Mucosa of stomach (tissue), 1 donor: ENCODE measurements around the gene MTFMT.
"Not testable (repeated sequence)": the region's sequence is repeated elsewhere in the genome, so short reads cannot be mapped to it uniquely, and the experiment has no call there.

Source experiments
- H3K27me3 ChIP-seq: one replicate; pipeline ENCODE4 v1.7.0; 2013; ENCODE audit warnings: mild to moderate bottlenecking, low read length; ENCODE audit not compliant: control insufficient read depth, insufficient read depth
- H3K36me3 ChIP-seq: one replicate; pipeline ENCODE4 v1.7.0; 2013; ENCODE audit warnings: low read length; ENCODE audit not compliant: control insufficient read depth, insufficient read depth
- H3K4me1 ChIP-seq: one replicate; pipeline ENCODE4 v1.7.0; 2013; ENCODE audit warnings: mild to moderate bottlenecking, low read length; ENCODE audit not compliant: control insufficient read depth, insufficient read depth
- H3K4me3 ChIP-seq: one replicate; pipeline ENCODE4 v1.7.0; 2013; ENCODE audit warnings: low read length
- H3K9ac ChIP-seq: one replicate; pipeline ENCODE4 v1.7.0; 2013; ENCODE audit warnings: mild to moderate bottlenecking, low read length, moderate library complexity
- H3K9me3 ChIP-seq: one replicate; pipeline ENCODE4 v1.7.0; 2013; ENCODE audit warnings: mild to moderate bottlenecking, low read length, moderate library complexity; ENCODE audit not compliant: control insufficient read depth
- donor health status: Pancreatic carcinoma.

MTFMT gene

DNA sequence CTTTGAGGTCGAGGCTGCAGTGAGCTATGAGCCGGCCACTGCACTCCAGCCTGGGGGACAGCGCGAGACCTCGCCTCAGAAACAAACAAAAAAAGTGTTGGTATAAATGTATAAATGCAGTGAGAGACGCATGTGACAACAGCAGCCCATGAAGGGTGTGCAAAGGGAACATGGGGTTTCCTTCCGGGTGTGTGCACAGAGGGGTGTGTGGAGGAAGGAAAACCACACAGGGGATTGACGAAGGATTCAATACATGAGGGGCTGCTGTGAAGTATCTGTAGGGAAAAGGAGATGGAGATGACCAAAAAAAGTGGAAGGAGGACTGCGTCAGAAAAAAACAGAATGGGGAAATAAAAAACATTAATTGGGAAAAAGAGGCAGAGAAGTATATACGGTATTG, 1.1 kb downstream of the MTFMT start:
- H3K4me1 ChIP-seq: no peaks in the 10 kb centered on the region
- no peaks in the 10 kb centered on the region for H3K27me3 ChIP-seq
- no peaks in the 10 kb centered on the region for H3K36me3 ChIP-seq
- peak overlapping the region; percentile 80 for H3K4me3 ChIP-seq
- no peak overlapping the region for H3K9ac ChIP-seq
- H3K9me3 ChIP-seq: no peaks in the 10 kb centered on the region

GRCh38 chr15:65027593-65027992, 1.8 kb downstream of the MTFMT start:
- no peaks in the 10 kb centered on the region for H3K27me3 ChIP-seq
- no peaks in the 10 kb centered on the region for H3K36me3 ChIP-seq
- H3K4me1 ChIP-seq: no peaks in the 10 kb centered on the region
- H3K9ac ChIP-seq: no peak overlapping the region
- no peak overlapping the region for H3K4me3 ChIP-seq
- H3K9me3 ChIP-seq: no peaks in the 10 kb centered on the region

- no peaks in the 10 kb centered on the region for H3K27me3 ChIP-seq
- H3K4me3 ChIP-seq: no peak overlapping the region
- peaks cover 6% of the 10 kb centered on the region for H3K4me1 ChIP-seq
- no peak overlapping the region for H3K9ac ChIP-seq
- no peaks in the 10 kb centered on the region for H3K9me3 ChIP-seq
- H3K36me3 ChIP-seq: no peaks in the 10 kb centered on the region
These were observed 2.7 kb downstream of the MTFMT start for GRCh38 chr15:65026756-65027155.

DNA sequence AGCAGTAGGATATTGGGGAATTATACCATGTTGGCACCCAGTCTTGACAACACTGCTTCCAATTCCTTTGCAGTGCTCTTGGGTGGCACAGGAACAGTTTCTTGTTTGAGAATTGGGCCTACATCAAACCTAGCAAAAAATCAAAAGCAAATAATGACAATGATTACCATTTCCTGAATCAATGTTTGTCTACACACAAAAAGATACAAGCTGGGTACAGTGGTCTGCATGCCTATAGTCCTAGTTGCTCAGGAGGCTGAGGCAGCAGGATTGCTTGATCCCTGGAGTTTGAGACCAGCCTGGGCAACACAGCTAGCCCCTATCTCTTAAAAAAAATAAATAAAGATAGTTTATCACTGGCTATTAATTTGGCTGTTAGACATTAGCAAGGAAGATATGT, 8.0 kb downstream of the MTFMT start:
- H3K27me3 ChIP-seq: no peaks in the 10 kb centered on the region
- H3K9me3 ChIP-seq: no peaks in the 10 kb centered on the region
- H3K9ac ChIP-seq: no peak overlapping the region
- H3K36me3 ChIP-seq: no peaks in the 10 kb centered on the region
- peaks cover 12% of the 10 kb centered on the region for H3K4me1 ChIP-seq
- no peak overlapping the region for H3K4me3 ChIP-seq

- Histone ChIP-seq H3K9me3 (no peaks in the 10 kb centered on the region), H3K36me3 (no peaks in the 10 kb centered on the region), H3K4me3 (no peak overlapping the region), H3K27me3 (no peaks in the 10 kb centered on the region), H3K4me1 (peaks cover 12% of the 10 kb centered on the region), H3K9ac (no peak overlapping the region)
These were observed 9.0 kb downstream of the MTFMT start for GRCh38 chr15:65020419-65020818.

DNA sequence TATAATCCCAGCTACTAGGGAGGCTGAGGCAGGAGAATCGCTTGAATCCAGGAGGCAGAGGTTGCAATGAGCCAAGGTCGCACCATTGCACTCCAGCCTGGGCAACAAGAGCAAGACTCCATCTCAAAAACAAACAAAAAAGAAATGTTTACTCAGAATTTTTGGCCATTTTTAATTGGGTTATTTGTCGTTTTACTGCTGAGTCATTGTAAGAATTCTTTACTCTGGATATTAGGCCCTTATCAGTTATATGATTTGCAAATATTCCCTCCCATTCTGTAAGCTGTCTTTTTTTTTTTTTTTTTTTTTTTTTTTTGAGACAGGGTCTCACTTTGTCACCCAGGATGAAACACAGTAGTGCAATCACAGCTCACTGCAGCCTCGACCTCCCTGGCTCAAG, 18.2 kb downstream of the MTFMT start:
- H3K4me1 ChIP-seq, H3K36me3 ChIP-seq, H3K9me3 ChIP-seq, H3K4me3 ChIP-seq, H3K27me3 ChIP-seq, H3K9ac ChIP-seq: not testable (repeated sequence)

- no peaks in the 10 kb centered on the region for H3K36me3 ChIP-seq
These were observed 20.5 kb downstream of the MTFMT start for GRCh38 chr15:65008983-65009382.

GRCh38 chr15:65006876-65007275, 22.6 kb downstream of the MTFMT start:
- Histone ChIP-seq H3K36me3 (no peaks in the 10 kb centered on the region), H3K9ac (no peak overlapping the region), H3K27me3 (no peaks in the 10 kb centered on the region), H3K4me3 (no peak overlapping the region), H3K9me3 (no peaks in the 10 kb centered on the region), H3K4me1 (no peaks in the 10 kb centered on the region)

More at GRCh38 chr15:65008983-65009382, 20.5 kb downstream of the MTFMT start:
- no peaks in the 10 kb centered on the region for H3K4me1 ChIP-seq
- H3K9me3 ChIP-seq: no peaks in the 10 kb centered on the region
- H3K4me3 ChIP-seq: no peak overlapping the region
- no peaks in the 10 kb centered on the region for H3K27me3 ChIP-seq
- H3K9ac ChIP-seq: no peak overlapping the region

- no peaks in the 10 kb centered on the region for H3K27me3 ChIP-seq
- no peaks in the 10 kb centered on the region for H3K36me3 ChIP-seq
- no peak overlapping the region for H3K4me3 ChIP-seq
These were observed 24.4 kb downstream of the MTFMT start for GRCh38 chr15:65004993-65005392.

DNA sequence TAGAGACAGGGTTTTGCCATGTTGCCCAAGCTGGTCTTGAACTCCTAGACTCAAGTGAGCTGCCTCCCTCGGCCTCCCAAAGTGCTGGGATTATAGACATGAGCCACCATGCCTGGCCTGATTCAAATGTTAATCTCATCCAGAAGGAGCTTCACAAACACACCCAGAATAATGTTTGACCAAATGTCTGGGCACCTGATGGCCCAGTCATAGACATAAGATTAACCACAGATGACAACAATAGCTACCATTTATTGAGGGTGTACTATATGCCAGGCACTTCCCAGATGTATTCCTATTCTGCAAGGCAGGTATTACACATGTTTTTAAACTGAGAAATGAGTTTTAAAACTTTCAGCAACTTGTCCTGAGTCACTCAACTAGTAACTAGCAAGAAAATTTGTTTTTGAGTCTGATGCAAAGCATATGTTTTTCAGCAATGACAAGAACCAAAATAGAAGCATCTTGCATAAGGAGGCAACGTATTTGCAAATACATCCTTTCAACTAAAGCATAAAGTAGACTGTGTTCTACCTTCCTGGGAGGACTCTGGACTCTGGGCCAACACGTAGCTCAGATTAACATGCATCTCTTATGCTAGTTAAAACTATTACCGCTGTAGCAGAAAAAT, 31.6 kb downstream of the MTFMT start:
- H3K27me3 ChIP-seq: no peaks in the 10 kb centered on the region
- H3K36me3 ChIP-seq: no peaks in the 10 kb centered on the region
- H3K9me3 ChIP-seq: no peaks in the 10 kb centered on the region
- H3K4me1 ChIP-seq: no peaks in the 10 kb centered on the region
- no peak overlapping the region for H3K4me3 ChIP-seq
- H3K9ac ChIP-seq: no peak overlapping the region

More at GRCh38 chr15:65004993-65005392, 24.4 kb downstream of the MTFMT start:
- Histone ChIP-seq H3K9ac (no peak overlapping the region), H3K4me1 (no peaks in the 10 kb centered on the region), H3K9me3 (no peaks in the 10 kb centered on the region)

DNA sequence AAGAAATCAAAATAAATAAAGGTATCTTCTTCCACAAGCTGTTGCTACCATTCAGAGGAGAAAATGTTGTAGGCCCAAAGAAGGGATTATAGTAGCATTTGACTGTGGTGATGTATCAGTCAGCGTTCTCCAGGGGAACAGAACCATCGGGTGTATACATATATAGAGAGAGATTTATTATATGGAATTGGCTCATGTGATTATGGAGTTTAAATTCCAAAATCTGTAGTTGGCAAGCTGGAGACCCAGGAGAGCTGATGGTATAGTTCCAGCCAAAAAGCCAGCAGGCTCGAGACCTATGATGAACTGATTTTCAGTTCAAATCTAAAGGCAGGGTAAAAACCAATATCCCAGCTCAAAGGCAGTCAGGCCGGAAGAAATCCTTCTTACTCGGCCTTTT, 32.4 kb downstream of the MTFMT start:
- H3K36me3 ChIP-seq: no peaks in the 10 kb centered on the region
- no peaks in the 10 kb centered on the region for H3K9me3 ChIP-seq
- no peaks in the 10 kb centered on the region for H3K27me3 ChIP-seq
- no peak overlapping the region for H3K4me3 ChIP-seq
- no peak overlapping the region for H3K9ac ChIP-seq
- H3K4me1 ChIP-seq: no peaks in the 10 kb centered on the region

DNA sequence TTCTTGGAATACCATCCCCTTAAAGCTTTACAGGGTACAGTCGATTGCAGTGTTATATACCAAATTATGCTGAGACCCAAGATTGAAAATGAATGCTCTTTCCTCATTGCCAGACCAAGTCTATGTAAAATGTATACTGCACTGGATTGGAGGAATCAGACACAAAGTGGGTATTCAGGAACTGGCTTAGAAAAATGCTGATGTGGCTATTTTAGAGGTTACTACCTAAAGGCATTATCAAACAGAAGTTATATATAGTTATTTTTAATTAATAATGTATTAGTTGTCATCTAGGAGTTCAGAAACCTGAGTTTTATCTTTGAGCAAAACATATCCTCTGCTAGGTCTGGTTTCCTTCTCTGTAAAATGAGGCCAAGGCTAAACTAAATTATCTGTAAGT, 36.1 kb downstream of the MTFMT start:
- Histone ChIP-seq H3K4me1 (peaks cover 2% of the 10 kb centered on the region), H3K36me3 (no peaks in the 10 kb centered on the region), H3K4me3 (no peak overlapping the region), H3K27me3 (no peaks in the 10 kb centered on the region), H3K9ac (no peak overlapping the region), H3K9me3 (no peaks in the 10 kb centered on the region)
